DMS114 treated with DMSO at 0.1 percent for 48 hours (cell line): ENCODE data around the gene FBXO41.

ENCODE experiments used
- DNase-seq: peaks from one replicate; lab custom pipeline; 2025; ENCODE audit not compliant: unreplicated experiment; lab: John Stamatoyannopoulos, UW

The FBXO41 gene

GRCh38 chr2:73250872-73251846, 33.1 kb downstream of the FBXO41 start:
- no peak for DNase-seq

- DNase-seq: no peak
Observed at GRCh38 chr2:73249636-73250035, 34.6 kb downstream of the FBXO41 start.

GRCh38 chr2:73246850-73247249, 37.4 kb downstream of the FBXO41 start:
- no peak for DNase-seq

- DNase-seq: no peak
Observed at GRCh38 chr2:73244580-73244979, 39.7 kb downstream of the FBXO41 start.

GRCh38 chr2:73243884-73244570, 40.3 kb downstream of the FBXO41 start:
- DNase-seq: no peak

- no peak for DNase-seq
Observed at GRCh38 chr2:73239776-73240175, 44.5 kb downstream of the FBXO41 start.

GRCh38 chr2:73238976-73239375, 45.3 kb downstream of the FBXO41 start:
- no peak for DNase-seq

- DNase-seq: no peak
Observed at GRCh38 chr2:73238149-73238548, 46.1 kb downstream of the FBXO41 start.

GRCh38 chr2:73237168-73237567, 47.1 kb downstream of the FBXO41 start:
- no peak for DNase-seq

- no peak for DNase-seq
Observed at GRCh38 chr2:73235315-73236028, 48.8 kb downstream of the FBXO41 start.

- DNase-seq: peak; percentile 92
Observed at GRCh38 chr2:73233932-73234832, 50.1 kb downstream of the FBXO41 start, which contains the start of gene CCT7. Gene CCT7 (plus strand): TSS chr2:73234308. CDS start chr2:73234379, 71 bp downstream.

GRCh38 chr2:73233154-73233931, 50.9 kb downstream of the FBXO41 start, which contains the start of gene PRADC1:
Gene PRADC1 (minus strand): TSS chr2:73233239. CDS start chr2:73233160, 79 bp downstream.
- DNase-seq: peak; percentile 100

- DNase-seq: no peak
Observed at GRCh38 chr2:73232403-73233153, 51.7 kb downstream of the FBXO41 start.

GRCh38 chr2:73228631-73229030, 55.6 kb downstream of the FBXO41 start:
- no peak for DNase-seq

- no peak for DNase-seq
Observed at GRCh38 chr2:73227086-73227485, 57.2 kb downstream of the FBXO41 start.

GRCh38 chr2:73225513-73226360, 58.5 kb downstream of the FBXO41 start:
- no peak for DNase-seq

GRCh38 chr2:73223821-73224220, 60.5 kb downstream of the FBXO41 start:
- no peak for DNase-seq

GRCh38 chr2:73218298-73218697, 66.0 kb downstream of the FBXO41 start:
- DNase-seq: no peak
